Suppressor macrophage (primary cell): ENCODE measurements around the gene RHOJ.
"Not testable (repeated sequence)": the region's sequence is repeated elsewhere in the genome, so short reads cannot be mapped to it uniquely, and the experiment has no call there.

Source experiments
- DNase-seq, 4 experiments: peaks; one replicate each; pipeline ENCODE4 v3.0.0-alpha.2; 2020 to 2022

Gene RHOJ

GRCh38 chr14:63269561-63270225, 65.5 kb downstream of the RHOJ start:
- no peak for DNase-seq

GRCh38 chr14:63273129-63273528, 68.9 kb downstream of the RHOJ start:
- no peak for DNase-seq

DNA sequence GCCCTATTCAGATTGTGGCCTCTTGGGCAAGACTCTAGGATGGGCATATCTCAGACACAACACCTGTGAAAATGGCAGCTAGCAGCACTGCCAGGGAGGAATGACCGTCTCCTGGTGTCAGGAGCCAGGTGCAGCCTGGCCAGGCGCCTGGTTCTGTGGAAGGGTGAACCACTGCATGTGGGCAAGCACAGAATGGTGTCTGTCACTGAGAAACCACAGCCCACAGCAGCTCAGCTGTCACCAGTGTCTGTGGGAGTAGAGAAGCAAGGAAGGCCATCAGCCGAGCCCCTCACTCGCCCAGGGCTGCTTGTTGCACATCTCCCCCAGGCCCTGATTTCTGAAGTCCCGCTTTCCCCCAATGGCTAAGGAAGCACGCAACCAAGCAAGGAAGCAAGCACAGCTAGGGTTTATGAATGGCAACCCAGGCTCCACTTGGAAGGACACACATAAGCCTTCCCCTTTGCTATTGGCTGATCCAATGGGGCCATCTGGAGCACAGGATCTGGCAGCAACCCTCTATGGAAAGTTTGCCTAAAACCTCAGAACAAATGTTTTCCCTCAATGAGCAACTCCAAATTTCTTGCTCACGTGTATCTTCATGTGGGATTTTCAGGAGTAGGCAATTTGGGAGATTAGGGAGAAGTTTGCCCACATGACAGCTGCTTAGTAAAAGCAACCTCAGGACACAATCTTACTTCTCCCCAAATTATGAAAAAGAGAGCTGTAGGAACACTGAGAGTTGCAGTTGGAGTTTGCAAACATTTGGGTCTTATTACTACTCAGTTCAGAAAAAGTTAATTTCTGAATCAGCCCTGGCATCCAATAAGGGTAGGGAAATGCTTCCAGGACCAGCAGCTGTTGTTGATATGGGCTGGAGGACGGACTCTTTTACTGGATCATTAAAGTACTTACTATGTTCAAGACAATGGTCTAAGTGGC, 69.7 kb downstream of the RHOJ start:
- DNase-seq = no peak

DNA sequence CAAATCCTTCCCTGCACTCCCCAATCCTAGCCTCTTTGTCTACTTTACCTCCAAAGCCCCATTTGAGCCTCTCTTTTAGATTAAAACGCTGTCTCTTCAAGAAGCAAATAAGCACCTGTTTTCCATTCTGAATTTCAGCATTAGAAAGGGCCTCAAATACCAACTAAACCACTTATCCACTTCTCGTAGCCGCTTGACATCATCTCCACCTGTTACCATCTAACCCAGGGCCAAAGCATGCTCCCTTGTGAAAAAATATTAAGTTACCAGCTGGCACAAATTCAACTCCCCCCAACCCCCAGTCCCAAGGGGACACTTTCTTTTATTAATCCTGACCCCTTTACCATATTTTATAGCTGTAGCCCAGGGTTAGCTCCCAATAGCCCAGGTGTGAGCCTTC, 71.4 kb downstream of the RHOJ start:
- DNase-seq = no peak

DNA sequence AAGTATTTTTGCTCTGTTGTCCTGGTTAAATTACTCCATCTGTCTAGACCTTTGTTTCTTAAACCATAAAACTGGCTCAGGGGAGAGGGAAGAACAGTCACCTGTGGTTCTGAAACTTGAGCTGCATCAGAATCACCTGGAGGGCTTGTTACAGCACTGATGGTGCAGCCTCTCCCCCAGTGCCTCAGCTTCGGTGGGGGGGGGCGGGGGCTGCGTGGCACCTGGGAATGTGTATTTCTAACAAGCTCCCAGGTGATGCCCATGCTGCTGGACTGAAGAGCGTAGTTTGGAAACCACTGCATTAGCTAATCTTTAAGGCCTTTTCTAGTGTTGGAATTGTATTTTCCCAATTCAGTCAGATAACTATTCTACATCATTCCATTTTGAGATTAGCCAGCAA, 71.8 kb downstream of the RHOJ start:
- DNase-seq = no peak

- peak; percentile 13 to 28 (median 26) for DNase-seq
These were observed 72.5 kb downstream of the RHOJ start for GRCh38 chr14:63276492-63277342.

DNA sequence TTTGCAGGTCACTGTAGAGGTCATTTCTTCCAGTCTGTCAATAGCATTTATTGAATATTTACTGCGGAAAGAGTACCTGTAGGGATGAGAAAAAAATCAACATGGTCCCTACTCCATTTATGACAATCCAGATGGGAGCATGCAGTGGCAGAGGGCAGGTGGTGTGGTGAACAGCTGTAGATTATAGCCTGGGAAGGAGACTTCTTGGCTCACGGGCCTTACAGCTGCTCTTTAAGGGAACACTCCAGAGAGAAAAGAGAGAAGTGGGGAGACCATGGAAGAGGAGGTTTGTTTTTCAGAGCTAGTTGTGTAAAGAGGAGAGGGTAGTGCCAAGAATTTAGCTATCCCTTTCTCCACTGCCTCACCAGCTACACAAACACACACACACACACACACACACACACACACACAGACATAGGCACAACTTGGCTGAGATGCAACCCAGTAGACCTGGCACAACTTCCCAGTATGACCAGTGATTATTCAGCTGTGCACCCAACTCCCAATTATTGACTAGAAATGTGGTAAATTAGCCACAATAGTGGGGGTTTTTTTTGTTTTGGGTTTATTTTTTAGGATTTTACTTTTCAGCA, 73.4 kb downstream of the RHOJ start:
- no peak for DNase-seq

- not testable (repeated sequence) for DNase-seq
These were observed 75.7 kb downstream of the RHOJ start for GRCh38 chr14:63279933-63280332.

- DNase-seq = no peak
These were observed 79.0 kb downstream of the RHOJ start for GRCh38 chr14:63282997-63283883.

DNA sequence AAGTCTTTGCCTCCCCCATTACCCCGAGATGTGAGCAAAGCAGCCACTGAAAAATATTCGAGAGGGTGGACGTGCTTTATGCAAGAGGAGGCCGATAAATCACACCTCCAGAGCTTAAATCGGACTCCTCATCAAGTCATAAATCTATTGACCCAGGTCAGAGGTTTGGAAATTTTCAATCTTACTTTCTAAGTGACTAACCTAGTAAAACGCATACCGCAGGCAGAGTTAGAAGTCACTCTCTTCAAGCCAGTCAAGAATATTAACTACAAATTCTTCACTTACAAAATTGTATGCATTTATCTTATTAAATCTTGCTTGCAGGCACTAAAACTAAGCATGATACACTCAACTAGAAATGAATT, 79.6 kb downstream of the RHOJ start:
- DNase-seq = no peak

GRCh38 chr14:63286071-63286470, 81.8 kb downstream of the RHOJ start:
- no peak for DNase-seq

DNA sequence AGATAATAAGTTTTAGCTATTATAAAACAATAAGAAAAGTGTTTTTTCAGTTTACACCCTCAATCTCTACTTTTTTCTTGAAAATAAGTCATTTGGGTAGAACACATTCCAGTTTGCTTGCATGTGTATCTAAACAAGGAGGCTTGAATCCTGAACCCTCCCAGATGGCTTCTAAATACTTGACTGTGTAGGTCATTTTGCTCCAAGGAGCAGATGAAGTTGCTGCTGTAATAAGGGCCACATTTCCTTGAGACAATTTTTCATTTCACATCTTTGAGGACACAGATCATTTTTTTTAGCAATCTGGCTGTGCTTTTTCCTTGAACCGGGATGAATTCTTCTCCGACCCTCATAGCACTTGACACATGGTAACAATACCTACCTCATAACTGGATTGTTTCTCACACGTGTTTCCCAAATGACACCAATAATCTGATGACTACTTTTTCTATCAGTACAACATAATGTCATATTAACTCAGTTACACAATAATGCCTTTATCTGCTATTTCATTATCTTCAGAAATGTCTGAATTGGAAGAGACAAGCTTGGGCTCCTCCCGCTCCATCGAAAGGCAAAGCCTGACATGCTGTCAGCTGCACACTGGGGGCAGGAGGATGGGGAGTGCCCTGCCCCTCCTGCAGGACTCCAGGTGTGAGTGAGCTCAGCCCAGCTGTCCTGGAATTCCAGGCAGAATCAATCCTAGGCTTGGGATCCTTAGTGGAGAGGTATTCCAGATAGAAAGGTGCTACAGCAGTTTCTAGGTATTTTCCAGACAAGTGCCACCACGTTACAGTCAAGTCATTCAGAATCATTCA, 83.6 kb downstream of the RHOJ start:
- no peak for DNase-seq

GRCh38 chr14:63288853-63289252, 84.6 kb downstream of the RHOJ start:
- no peak for DNase-seq

GRCh38 chr14:63290741-63291430, 86.6 kb downstream of the RHOJ start:
- no peak for DNase-seq

DNA sequence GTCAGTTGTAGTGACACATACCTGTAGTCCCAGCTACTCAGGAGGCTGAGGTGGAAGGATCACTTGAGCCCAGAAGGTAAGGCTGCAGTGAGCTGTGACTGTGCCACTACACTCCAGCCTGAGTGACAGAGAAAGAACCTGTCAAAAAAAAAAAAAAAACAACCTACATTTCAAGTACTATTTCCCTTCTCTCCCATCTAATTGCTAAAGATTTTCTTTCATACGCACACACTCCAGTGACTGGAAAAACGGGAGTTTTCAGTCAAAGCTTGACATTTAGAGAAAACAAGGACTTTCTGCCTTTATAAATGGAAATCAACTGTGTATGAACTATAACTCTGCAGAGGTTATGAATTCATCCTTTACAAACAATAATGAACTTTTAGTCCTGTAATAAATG, 88.6 kb downstream of the RHOJ start:
- no peak for DNase-seq

DNA sequence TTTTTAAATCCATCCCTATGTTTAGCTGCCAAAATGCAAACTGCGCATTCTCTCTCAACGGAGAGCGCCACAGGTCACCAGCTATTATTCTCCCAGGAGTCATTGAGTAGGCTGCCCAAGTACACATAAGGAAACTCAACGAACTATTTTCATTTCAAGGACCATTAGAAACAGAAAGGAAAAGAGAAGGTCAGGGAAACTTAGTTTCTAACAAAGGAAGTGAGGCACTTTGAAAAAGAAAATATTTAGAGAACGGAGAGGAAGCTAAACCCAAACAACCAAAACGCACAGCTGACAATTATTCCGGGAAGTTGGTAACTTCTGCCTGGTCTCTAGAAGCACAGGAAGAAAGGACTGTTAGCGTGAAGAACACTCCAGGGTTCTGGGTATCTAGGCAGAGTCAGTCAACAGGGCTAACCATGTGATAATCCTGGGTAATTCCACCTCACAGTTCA, 91.0 kb downstream of the RHOJ start:
- no peak for DNase-seq

GRCh38 chr14:63296060-63296563, 91.9 kb downstream of the RHOJ start:
- DNase-seq = no peak

GRCh38 chr14:63297372-63298063, 93.3 kb downstream of the RHOJ start:
- no peak for DNase-seq
